Breast epithelium (tissue), 4 donors: ENCODE measurements around the gene GRPEL1. TPM values are rescaled to one million over a fixed set of nuclear protein-coding genes. Genes with fewer than 3 reads are reported as not detected.

Experiments used
- DNase-seq, 2 donors: peaks; one replicate each; pipeline ENCODE4 v3.0.0-alpha.2; 2019; ENCODE audit warnings: low spot score in 2 of 2
- H3K27ac ChIP-seq, 2 donors: fragments of 200-600 bp; sonication (generic) in 1 of 2; one replicate each; pipeline ENCODE4 v1.5.1; 2016 to 2019; ENCODE audit warnings: mild to moderate bottlenecking in 1 of 2
- H3K27me3 ChIP-seq, 2 donors: fragments of 200-600 bp; sonication (generic) in 1 of 2; one replicate each; pipeline versions ENCODE4 v1.5.1 to v1.6.0; 2017 to 2019; ENCODE audit warnings: control low read depth in 1 of 2, mild to moderate bottlenecking in 1 of 2
- H3K36me3 ChIP-seq: fragments of 200-600 bp; one replicate; pipeline ENCODE4 v1.5.1; 2019
- H3K4me1 ChIP-seq, 2 donors: fragments of 200-600 bp; sonication (generic); one replicate each; pipeline ENCODE4 v1.5.1; 2016 to 2019; ENCODE audit warnings: control low read depth in 1 of 2
- H3K4me3 ChIP-seq, 3 donors: fragments of 200-600 bp; sonication (generic); 1 replicate in 2 of 3; 2 replicates in 1 of 3; pipeline ENCODE4 v1.5.1; 2016 to 2019; ENCODE audit warnings: mild to moderate bottlenecking in 3 of 3, moderate library complexity in 2 of 3
- H3K9me3 ChIP-seq, 2 donors: fragments of 200-600 bp; sonication (generic) in 1 of 2; one replicate each; pipeline ENCODE4 v1.5.1; 2016 to 2019; ENCODE audit warnings: control low read depth in 1 of 2
- CTCF ChIP-seq, 3 donors: fragments of 450-650 bp; IDR thresholded peaks; one replicate each; pipeline ENCODE4 v1.5.1; 2016 to 2017; ENCODE audit warnings: antibody characterized with exemption in 3 of 3, mild to moderate bottlenecking in 3 of 3, moderate library complexity in 3 of 3
- POLR2A ChIP-seq: fragments of 450-650 bp; IDR thresholded peaks from one replicate; pipeline ENCODE4 v1.6.1; 2016; ENCODE audit warnings: antibody characterized with exemption, mild to moderate bottlenecking, moderate library complexity
- POLR2AphosphoS5 ChIP-seq, 3 donors: sonication (generic); formaldehyde crosslinking; IDR thresholded peaks; one replicate each; pipeline ENCODE4 v1.6.1; 2017; ENCODE audit warnings: antibody characterized with exemption in 3 of 3
- intact Hi-C: fragments of 100-400 bp; cut with DNase I; formaldehyde crosslinking; loops from one replicate; pipeline ENCODE4 v1.15.1; 2023; ENCODE audit warnings: low total_unique reads
- total RNA-seq, 3 donors: library from RNA; depleted of rRNA; stranded (reverse); fragments of >200 nt; gene quantifications; one replicate each; pipeline ENCODE4 v1.1.0, GENCODE V29; 2016

Gene GRPEL1
- total RNA-seq, 3 donors from 2014 or later, result 20.2 to 24.1 (median 22.6) TPM

GRCh38 chr4:7015383-7016035 lies 52.4 kb downstream of the GRPEL1 start:
- Histone ChIP-seq H3K4me1 (no peaks in the 10 kb centered on the region), H3K9me3 (no peaks in the 10 kb centered on the region), H3K27ac (no peak overlapping the region), H3K4me3 (no peak overlapping the region), H3K36me3 (peaks cover 5% of the 10 kb centered on the region), H3K27me3 (no peaks in the 10 kb centered on the region)
- intact Hi-C loops, result no loop called here
- DNase-seq, result no peak
- TF ChIP-seq POLR2AphosphoS5 (IDR thresholded peaks at IDR 0.05), result no peak
- TF ChIP-seq CTCF (IDR thresholded peaks at IDR 0.05), result no peak
- no peak for TF ChIP-seq POLR2A

- Histone ChIP-seq H3K36me3 (peaks cover 5% of the 10 kb centered on the region), H3K4me3 (no peak overlapping the region), H3K4me1 (no peaks in the 10 kb centered on the region), H3K27me3 (no peaks in the 10 kb centered on the region), H3K27ac (no peak overlapping the region), H3K9me3 (no peaks in the 10 kb centered on the region)
- intact Hi-C loops, result loop anchor here (1.0 kb wide), 1 partner anchor 26 kb away; no protein-coding TSS in a partner anchor
- TF ChIP-seq POLR2AphosphoS5 (IDR thresholded peaks at IDR 0.05) (no peak), POLR2A (no peak), CTCF (IDR thresholded peaks at IDR 0.05) (no peak)
- DNase-seq, result no peak
Measured at GRCh38 chr4:7014815-7015214, 53.0 kb downstream of the GRPEL1 start.

GRCh38 chr4:7013175-7013574 lies 54.7 kb downstream of the GRPEL1 start:
- Histone ChIP-seq H3K27ac (no peak overlapping the region), H3K4me1 (no peaks in the 10 kb centered on the region), H3K36me3 (peaks cover 5% of the 10 kb centered on the region), H3K27me3 (no peaks in the 10 kb centered on the region), H3K9me3 (no peaks in the 10 kb centered on the region), H3K4me3 (no peak overlapping the region)
- TF ChIP-seq POLR2AphosphoS5 (IDR thresholded peaks at IDR 0.05) (no peak), CTCF (IDR thresholded peaks at IDR 0.05) (no peak), POLR2A (no peak)
- DNase-seq, result no peak
- intact Hi-C loops, result no loop called here

GRCh38 chr4:7009564-7009963 lies 58.3 kb downstream of the GRPEL1 start:
- DNase-seq, result no peak
- no peak for TF ChIP-seq POLR2AphosphoS5 (IDR thresholded peaks at IDR 0.05)
- TF ChIP-seq POLR2A, result no peak
- TF ChIP-seq CTCF (IDR thresholded peaks at IDR 0.05), result no peak
- intact Hi-C loops, result no loop called here
- Histone ChIP-seq H3K27ac (no peak overlapping the region), H3K4me3 (no peak overlapping the region), H3K36me3 (peaks cover 4% of the 10 kb centered on the region), H3K9me3 (no peaks in the 10 kb centered on the region), H3K27me3 (no peaks in the 10 kb centered on the region), H3K4me1 (no peaks in the 10 kb centered on the region)

Other genes starting within 250 kb of the GRPEL1 start
- 10 to 100 TPM; 48.5 to 57.3 (median 48.7) TPM for gene TBC1D14, start 158.2 kb downstream of the GRPEL1 start, total RNA-seq
- 10 to 100 TPM; 16.4 to 22.7 (median 17.8) TPM for gene TADA2B, start 24.7 kb downstream of the GRPEL1 start, total RNA-seq
- 1 to 10 TPM in 1 of 3 donors, under 1 TPM in 2; 0.66 to 1.3 (median 0.80) TPM for gene SORCS2, start 124.5 kb upstream of the GRPEL1 start, total RNA-seq